Suppressor macrophage treated with lipopolysaccharide for 4 hours (primary cell): ENCODE data around the gene D2HGDH.
"Not testable (repeated sequence)": the region's sequence is repeated elsewhere in the genome, so short reads cannot be mapped to it uniquely, and the experiment has no call there.

ENCODE experiments used
- DNase-seq: peaks from one replicate; pipeline ENCODE4 v3.0.0-alpha.2; 2020

Gene D2HGDH

GRCh38 chr2:241771286-241772062, 37.0 kb downstream of the D2HGDH start:
- DNase-seq = no peak

- DNase-seq = no peak
These were observed 37.7 kb downstream of the D2HGDH start for GRCh38 chr2:241772063-241772499.

GRCh38 chr2:241773511-241774418, 39.3 kb downstream of the D2HGDH start:
- DNase-seq = no peak

- DNase-seq = no peak
These were observed 40.2 kb downstream of the D2HGDH start for GRCh38 chr2:241774419-241775222.

GRCh38 chr2:241775223-241776177, 41.1 kb downstream of the D2HGDH start:
- DNase-seq = no peak

GRCh38 chr2:241776336-241777169, 42.1 kb downstream of the D2HGDH start, which contains the start of gene GAL3ST2:
GAL3ST2 (plus strand) TSS chr2:241776822; CDS start chr2:241776956, 134 bp downstream.
- DNase-seq = no peak

- DNase-seq = no peak
These were observed 42.8 kb downstream of the D2HGDH start for GRCh38 chr2:241777170-241777685.

GRCh38 chr2:241777686-241778627, 43.5 kb downstream of the D2HGDH start:
- no peak for DNase-seq

GRCh38 chr2:241780939-241781569, 46.6 kb downstream of the D2HGDH start:
- no peak for DNase-seq

GRCh38 chr2:241782053-241782452, 47.6 kb downstream of the D2HGDH start:
- not testable (repeated sequence) for DNase-seq

GRCh38 chr2:241788135-241788534, 53.7 kb downstream of the D2HGDH start:
- DNase-seq = no peak

- peak; percentile 79 for DNase-seq
These were observed 54.1 kb downstream of the D2HGDH start for GRCh38 chr2:241788572-241788971.

- not testable (repeated sequence) for DNase-seq
These were observed 57.0 kb downstream of the D2HGDH start for GRCh38 chr2:241791385-241791784.

- DNase-seq = no peak
These were observed 59.0 kb downstream of the D2HGDH start for GRCh38 chr2:241793385-241793784.

- DNase-seq = no peak
These were observed 59.9 kb downstream of the D2HGDH start for GRCh38 chr2:241794250-241794823.

- DNase-seq = no peak
These were observed 60.9 kb downstream of the D2HGDH start for GRCh38 chr2:241795021-241795999.

- DNase-seq = no peak
These were observed 61.8 kb downstream of the D2HGDH start for GRCh38 chr2:241796209-241796608.
